Cerebellar cortex (tissue), 1 donor: ENCODE results near the gene YY1.
"Not testable (repeated sequence)": the region's sequence is repeated elsewhere in the genome, so short reads cannot be mapped to it uniquely, and the experiment has no call there.

Experiments used
- DNase-seq: peaks from one replicate; pipeline ENCODE4 v3.0.0-alpha.2; 2015; ENCODE audit warnings: low spot score

YY1 gene

DNA sequence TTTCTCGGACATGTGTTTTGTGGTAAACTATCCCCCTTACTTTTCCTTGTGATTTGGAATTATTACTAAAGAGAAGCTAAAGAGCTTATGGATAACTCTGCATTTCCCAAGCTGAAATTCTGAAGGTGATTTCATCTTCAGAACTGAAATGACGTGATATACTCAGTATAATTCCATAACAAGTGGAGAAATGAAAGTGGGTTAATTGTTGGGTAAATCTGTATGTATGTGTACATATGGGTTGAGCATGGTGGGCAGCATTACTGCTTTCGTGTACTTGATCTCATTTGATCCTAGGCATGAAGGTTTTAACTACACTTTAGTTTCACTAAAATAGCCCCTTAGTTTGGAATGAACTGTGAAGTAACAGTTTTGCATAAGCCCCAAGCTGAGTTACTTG, 4.1 kb downstream of the YY1 start:
- no peak for DNase-seq

DNA sequence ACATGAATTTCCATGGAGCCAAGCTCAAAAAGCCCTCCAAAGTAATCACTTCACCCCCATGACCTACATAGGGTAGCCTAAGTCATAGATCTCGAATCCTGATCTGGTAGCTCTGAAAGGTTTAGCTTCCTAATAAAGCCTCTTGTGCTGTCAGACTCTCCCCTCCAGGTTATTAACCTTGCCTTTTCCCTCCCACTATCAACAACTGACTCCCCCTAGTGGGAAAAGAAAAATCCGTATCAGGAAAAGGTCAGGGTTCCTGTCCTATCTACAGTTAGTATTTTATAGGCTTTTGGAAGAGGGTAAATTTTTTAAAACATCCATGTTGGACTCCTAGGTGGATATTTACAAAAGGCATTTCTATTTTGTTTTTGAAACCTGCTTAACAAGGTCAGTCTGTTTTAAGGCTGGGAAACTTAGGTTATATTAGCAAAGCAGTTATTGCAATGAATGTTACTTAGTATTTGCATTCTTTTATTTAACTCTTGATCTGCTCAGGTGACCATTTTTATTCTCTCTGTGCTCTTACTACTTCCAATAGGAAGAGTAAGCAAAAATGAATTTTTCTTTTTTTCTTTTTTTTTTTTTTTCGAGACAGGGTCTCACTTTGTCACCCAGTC, 8.0 kb downstream of the YY1 start:
- peak; percentile 84 for DNase-seq

DNA sequence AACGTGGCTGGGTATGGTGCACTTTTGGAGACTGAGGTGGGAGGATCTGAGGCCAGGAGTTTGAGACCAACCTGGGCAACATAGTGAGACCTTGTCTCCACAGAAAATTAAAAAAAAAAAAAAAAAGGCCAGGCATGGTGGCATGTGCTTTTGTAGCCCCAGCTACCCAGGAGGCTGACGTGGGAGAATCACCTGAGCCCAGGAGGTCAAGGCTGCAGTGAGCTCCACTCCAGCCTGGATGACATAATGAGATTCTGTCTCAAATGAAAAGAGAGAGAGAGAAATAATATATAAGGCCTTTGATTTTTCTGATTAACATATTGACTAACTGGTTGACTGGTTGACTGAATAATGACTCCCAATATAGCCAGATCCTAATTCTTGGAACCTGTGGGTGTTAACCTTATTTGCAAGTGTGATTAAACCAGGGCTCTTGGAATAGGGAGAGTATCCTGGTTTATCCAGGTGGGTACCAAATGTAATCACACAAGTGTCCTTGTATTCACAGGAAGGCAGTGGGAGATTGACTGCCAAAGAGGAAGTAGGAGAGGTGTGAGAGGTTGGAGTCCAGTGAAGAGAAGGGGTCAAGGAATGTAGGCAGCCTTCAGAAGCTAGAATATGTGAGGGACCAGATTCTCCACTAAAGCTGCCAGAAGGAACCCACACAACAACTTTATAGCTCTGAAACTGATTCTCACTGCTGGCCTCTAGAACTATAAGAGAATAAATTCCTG, 12.0 kb downstream of the YY1 start:
- no peak for DNase-seq

- DNase-seq: no peak
Observed at GRCh38 chr14:100252684-100253083, 13.7 kb downstream of the YY1 start.

- DNase-seq: no peak
Observed at GRCh38 chr14:100256339-100256895, 17.5 kb downstream of the YY1 start.

DNA sequence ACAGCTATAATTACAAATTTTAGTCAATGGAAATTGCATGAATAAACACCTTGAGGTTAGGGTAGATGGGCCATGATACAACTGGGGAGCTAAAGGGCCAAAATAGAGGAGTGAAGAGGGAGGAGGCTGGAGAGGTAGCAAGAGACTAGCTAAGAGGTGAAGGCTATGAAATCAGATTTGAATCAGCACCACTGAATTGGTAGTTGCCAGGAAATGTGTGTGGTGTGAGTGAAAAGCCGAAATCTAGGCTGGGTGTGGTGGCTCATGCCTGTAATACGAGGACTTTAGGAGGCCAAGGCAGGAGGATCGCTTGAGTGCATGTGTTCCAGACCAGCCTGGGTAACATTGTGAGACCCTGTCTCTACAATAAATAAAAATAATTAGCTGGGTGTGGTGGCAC, 22.7 kb downstream of the YY1 start:
- no peak for DNase-seq

GRCh38 chr14:100262545-100262944, 23.6 kb downstream of the YY1 start:
- no peak for DNase-seq

DNA sequence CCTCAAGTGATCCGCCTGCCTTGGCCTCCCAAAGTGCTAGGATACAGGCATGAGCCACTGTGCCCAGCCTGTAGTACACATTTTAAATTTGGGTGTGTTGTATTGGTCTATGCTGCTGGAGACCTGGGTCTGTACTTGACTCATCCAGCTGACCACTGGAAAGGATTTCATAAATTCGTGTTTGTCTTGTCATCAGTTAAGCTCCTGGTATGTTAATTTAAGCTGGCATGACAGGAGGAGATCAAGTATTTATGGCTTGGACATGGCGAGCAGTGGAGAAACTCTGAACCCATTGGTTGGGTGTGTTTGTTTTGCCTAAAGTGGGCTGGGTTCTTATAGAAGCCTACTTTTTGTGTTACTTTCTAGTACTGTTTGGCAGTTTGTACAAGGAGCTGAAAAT, 24.2 kb downstream of the YY1 start:
- DNase-seq: no peak

DNA sequence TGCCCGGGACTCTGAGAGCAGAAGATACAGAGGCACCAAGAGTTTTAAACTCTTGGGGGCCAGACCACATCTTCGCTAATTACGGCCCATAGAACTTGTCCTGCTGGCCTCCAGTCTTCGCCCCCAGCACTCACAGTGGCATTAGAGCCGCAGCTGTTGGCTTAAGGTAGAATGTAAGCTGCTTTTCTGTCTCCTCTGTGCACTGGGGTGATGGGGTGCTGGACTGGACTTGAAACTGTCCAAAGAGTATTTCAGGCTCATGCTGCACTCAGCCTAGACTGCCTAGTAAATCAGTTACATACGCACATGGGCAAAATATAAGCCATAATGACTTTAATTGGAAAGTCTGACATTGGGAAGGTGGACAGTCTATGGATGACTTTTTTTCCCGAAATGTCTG, 29.0 kb downstream of the YY1 start:
- no peak for DNase-seq

GRCh38 chr14:100268591-100269207, 29.8 kb downstream of the YY1 start:
- no peak for DNase-seq

DNA sequence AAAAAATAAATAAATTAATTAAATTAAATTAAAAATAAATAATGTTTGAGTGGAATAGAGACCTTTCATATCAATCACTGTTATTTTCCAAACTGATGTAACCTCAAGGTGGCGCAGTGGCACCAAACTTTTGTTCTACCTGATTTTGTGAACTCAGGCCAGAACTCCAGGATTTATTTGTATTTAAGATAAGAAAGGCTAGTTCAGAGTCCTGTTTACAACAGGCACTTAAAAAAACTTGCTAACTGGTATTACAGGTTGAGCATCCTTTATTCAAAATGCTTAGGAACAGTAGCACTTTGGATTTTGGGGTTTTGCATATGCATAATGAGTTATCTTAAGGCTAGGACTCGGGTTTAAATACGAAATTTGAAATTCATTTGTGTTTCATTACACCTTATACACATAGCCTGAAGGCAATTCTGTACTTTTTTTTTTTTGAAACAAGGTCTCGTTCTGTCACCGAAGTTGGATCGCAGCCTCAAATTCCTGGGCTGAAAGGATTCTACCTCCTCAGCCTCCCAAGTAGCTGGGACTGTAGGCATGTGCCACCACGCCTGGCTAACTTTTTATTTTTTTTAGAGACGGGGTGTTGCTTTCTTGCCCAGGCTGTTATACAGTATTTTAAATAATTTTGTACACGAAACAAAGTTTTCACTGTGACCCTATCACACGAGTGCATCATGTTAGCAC, 32.4 kb downstream of the YY1 start:
- DNase-seq: no peak

- no peak for DNase-seq
Observed at GRCh38 chr14:100274250-100274649, 35.3 kb downstream of the YY1 start.

- no peak for DNase-seq
Observed at GRCh38 chr14:100275214-100275613, 36.3 kb downstream of the YY1 start.

DNA sequence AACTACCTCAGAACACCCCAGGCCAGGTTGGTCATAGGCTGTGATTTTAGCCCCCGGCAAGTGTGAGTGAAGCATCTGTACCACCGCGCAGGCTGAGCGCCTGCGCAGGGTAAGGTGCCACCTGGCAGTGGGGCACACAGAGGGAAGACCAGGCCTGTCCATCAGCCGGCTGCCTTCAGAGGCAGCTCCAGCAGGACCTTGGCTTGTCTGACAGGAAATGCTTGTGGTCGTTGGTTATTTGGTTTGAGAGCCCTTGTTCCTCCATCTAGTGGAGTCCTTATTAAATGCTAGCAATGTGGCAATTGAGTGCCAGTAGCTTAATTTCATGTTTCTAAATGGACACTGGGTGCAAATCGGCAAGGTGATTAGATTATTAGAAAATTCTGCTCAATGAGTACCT, 39.8 kb downstream of the YY1 start:
- peak; percentile 52 for DNase-seq

DNA sequence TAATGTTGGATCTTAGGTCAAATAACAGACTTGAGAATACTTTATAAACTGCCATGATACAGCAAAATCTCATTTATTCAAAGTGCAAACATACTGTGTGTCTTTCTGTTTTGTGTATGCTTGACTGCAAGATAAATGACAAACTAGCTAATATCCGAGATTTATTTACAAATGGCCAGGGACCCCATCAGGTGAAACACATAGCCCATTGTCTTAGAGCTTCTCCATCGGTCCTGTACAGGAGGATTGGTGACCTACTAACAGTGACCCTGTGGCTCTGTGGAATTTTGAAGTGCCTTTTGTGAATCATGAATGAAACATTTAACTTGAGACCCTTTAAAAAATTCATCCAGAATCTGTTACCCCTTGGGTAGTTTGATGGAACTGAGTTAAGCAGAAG, 40.2 kb downstream of the YY1 start:
- no peak for DNase-seq

- DNase-seq: no peak
Observed at GRCh38 chr14:100279563-100279962, 40.6 kb downstream of the YY1 start.

DNA sequence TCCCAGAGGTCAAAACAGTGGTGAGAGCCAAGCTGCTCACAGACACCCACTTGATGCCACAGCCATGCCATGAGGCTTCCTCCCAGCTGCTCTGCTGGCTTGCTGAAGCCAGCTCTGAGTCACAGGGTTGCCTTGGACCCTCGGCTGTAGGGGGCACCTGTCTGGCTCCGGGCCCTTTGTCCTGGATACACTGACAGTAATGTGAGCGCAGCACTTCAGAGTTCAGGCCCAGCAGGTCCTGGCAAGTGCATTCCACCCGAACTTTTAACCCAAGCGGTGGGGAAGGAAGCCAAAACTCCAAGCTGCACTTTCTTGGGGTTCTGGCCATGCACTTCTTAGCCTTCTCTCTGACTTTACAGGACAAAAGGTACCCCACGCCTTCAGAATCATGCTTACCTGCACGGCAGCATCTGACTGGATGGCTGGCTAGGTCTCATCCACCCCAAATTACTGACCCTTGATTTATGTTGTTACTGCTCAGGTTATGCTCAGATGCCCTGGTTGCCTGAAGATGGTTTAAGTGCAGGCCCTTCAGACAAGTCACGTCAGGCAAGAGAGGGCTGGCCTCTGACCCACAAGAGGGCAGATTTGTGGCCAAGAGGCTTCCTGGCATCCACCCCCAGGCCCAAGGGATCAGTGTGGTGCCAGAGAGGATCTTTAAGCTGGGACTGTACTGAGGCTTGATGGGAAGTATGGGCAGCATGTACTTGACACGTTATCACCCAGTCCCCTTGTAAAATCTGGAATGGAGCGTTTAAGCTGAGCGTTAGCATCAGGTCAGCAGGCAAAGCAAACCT, 42.5 kb downstream of the YY1 start:
- DNase-seq: no peak

GRCh38 chr14:100282083-100282350, 43.1 kb downstream of the YY1 start:
- no peak for DNase-seq

DNA sequence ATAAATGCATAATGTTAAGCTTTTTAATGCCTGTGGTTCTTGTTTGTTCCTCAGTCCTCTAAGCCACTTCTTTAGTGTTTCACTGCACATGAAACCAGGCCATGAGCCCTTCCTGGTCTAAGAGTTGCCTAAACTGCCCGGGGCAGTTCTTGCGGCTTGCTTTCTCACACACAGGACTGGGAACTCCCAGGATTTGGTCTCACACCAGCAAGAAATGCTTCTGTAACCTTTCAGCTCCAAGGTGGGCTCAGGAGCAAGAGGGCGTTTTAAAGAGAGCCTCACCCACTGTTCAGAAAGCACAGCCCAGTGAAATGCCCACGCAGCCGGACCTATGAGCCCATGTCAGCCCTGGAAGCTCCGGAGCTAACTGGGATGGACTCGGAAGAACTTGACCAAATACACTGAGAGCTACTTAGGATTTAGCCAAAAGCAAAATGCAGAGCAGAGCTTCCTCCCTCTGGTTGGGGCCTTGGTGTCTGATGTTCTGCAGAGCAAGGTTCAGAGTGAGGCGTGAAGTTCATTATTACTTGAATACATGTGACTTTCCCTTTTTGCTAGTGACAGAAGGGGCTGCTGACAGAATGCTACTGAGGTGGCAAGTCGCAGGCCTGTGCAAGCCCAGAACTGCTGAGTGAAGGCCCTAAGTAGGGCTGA, 43.9 kb downstream of the YY1 start:
- DNase-seq: no peak

DNA sequence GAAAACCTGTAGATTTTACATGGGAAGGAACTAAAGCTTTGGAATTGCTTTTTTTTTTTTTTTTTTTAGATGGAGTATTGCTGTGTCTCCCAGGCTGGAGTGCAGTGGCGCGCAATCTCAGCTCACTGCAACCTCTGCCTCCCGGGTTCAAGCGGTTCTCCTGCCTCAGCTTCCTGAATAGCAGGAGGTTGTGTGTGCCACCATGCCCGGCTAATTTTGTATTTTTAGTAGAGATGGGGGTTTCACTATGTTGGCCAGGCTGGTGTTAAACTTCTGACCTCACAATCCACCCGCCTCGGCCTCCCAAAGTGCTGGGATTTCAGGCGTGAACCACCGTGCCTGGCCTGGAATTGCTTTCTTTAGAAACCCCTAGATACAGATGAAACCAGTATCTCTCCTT, 44.5 kb downstream of the YY1 start:
- DNase-seq: not testable (repeated sequence)
